ENCODE data around the gene HPSE2.

Gene HPSE2

GRCh38 chr10:98825741-98826140, 409.9 kb downstream of the HPSE2 start:
- no peak for TF ChIP-seq CTCF (IDR thresholded peaks at IDR 0.05; ENCODE audit: low read depth, low read length)
- DNase-seq (ENCODE audit: extremely low read depth, low read depth): no peak

GRCh38 chr10:98817396-98817795, 418.3 kb downstream of the HPSE2 start:
- no peak for TF ChIP-seq CTCF (IDR thresholded peaks at IDR 0.05; ENCODE audit: low read depth, low read length)
- no peak for DNase-seq (ENCODE audit: extremely low read depth, low read depth)

- DNase-seq (ENCODE audit: extremely low read depth, low read depth): no peak
- no peak for TF ChIP-seq CTCF (IDR thresholded peaks at IDR 0.05; ENCODE audit: low read depth, low read length)
Observed at GRCh38 chr10:98815039-98815885, 420.4 kb downstream of the HPSE2 start.

GRCh38 chr10:98814470-98814869, 421.2 kb downstream of the HPSE2 start:
- DNase-seq (ENCODE audit: extremely low read depth, low read depth): no peak
- no peak for TF ChIP-seq CTCF (IDR thresholded peaks at IDR 0.05; ENCODE audit: low read depth, low read length)

- no peak for DNase-seq (ENCODE audit: extremely low read depth, low read depth)
- TF ChIP-seq CTCF (IDR thresholded peaks at IDR 0.05; ENCODE audit: low read depth, low read length): no peak
Observed at GRCh38 chr10:98808282-98808892, 427.3 kb downstream of the HPSE2 start.

GRCh38 chr10:98800263-98800662, 435.4 kb downstream of the HPSE2 start:
- no peak for TF ChIP-seq CTCF (IDR thresholded peaks at IDR 0.05; ENCODE audit: low read depth, low read length)
- no peak for DNase-seq (ENCODE audit: extremely low read depth, low read depth)

- TF ChIP-seq CTCF (IDR thresholded peaks at IDR 0.05; ENCODE audit: low read depth, low read length): no peak
- DNase-seq (ENCODE audit: extremely low read depth, low read depth): no peak
Observed at GRCh38 chr10:98795467-98795866, 440.2 kb downstream of the HPSE2 start.
